Suprapubic skin (tissue), 4 donors: ENCODE results near the gene TMEM163.

Experiments used
- POLR2A ChIP-seq, 2 donors: fragments of 450-650 bp; IDR thresholded peaks; one replicate each; pipeline ENCODE4 v1.6.1; 2017; ENCODE audit warnings: antibody characterized with exemption in 2 of 2, mild to moderate bottlenecking in 2 of 2, moderate library complexity in 2 of 2
- POLR2AphosphoS5 ChIP-seq, 3 donors: sonication (generic); formaldehyde crosslinking; IDR thresholded peaks; one replicate each; pipeline ENCODE4 v1.6.1; 2017; ENCODE audit warnings: antibody characterized with exemption in 3 of 3
- TF ChIP-seq, protein P1 (sequence below), 2 donors: fragments of 200-600 bp in 1 of 2; fragments of 450-650 bp in 1 of 2; sonication (generic) in 1 of 2; IDR thresholded peaks; one replicate each; pipeline ENCODE4 v1.5.1; 2016 to 2019; ENCODE audit warnings: antibody characterized with exemption in 2 of 2, mild to moderate bottlenecking in 1 of 2, moderate library complexity in 1 of 2

DNA sequence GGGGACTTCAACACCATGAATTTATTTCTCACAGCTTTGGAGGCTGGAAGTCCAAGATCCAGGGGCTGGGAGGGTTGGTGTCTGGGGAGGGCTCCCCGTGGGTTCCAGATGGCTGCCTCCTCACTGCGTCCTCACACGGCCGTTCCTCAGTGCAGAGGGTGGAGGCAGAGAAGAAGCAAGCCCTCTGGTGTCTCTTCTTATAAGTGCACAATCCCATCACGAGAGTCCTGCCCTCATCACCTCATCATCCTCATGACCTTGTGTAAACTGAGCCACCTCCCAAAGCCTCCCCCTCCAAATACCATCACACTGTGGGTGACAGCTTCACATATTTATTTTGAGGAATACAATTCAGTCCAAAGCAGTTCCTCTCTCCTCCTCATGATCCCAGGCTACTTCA lies 26.3 kb downstream of the TMEM163 start:
- TF ChIP-seq, protein P1, sequence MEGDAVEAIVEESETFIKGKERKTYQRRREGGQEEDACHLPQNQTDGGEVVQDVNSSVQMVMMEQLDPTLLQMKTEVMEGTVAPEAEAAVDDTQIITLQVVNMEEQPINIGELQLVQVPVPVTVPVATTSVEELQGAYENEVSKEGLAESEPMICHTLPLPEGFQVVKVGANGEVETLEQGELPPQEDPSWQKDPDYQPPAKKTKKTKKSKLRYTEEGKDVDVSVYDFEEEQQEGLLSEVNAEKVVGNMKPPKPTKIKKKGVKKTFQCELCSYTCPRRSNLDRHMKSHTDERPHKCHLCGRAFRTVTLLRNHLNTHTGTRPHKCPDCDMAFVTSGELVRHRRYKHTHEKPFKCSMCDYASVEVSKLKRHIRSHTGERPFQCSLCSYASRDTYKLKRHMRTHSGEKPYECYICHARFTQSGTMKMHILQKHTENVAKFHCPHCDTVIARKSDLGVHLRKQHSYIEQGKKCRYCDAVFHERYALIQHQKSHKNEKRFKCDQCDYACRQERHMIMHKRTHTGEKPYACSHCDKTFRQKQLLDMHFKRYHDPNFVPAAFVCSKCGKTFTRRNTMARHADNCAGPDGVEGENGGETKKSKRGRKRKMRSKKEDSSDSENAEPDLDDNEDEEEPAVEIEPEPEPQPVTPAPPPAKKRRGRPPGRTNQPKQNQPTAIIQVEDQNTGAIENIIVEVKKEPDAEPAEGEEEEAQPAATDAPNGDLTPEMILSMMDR (IDR thresholded peaks at IDR 0.05), result no peak
- no peak for TF ChIP-seq POLR2AphosphoS5 (IDR thresholded peaks at IDR 0.05)
- TF ChIP-seq POLR2A (IDR thresholded peaks at IDR 0.05), result no peak
